Measurements from ENCODE around the gene ARHGAP24.

Gene ARHGAP24

DNA sequence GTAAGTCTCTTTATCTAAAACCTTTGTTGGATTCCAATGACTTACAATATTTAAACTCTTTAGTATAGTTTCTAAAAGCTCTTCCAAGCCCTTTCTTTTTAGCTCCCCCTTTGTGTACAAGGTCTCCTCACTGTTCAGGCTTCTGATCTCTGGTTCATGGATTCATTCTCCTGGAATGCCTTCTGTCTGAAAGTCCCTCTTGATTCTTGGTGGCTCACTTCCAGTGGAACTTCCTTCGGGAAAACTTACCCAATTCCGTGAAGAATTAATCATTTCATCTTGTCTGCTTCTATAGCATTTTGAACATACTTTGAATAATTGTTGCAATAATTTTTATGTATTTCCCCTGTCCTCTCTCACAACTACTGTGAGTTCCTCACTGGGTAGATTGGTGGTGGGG lies 3.6 kb downstream of the ARHGAP24 start:
- H3K4me2 ChIP-seq (ENCODE audit: low read depth, low read length) = no peak overlapping the region
- H3K4me3 ChIP-seq (ENCODE audit: low read length) = no peak overlapping the region
- H3K27me3 ChIP-seq (replicated peaks; ENCODE audit: insufficient read depth, low read length) = no peaks in the 10 kb centered on the region
- H3F3A ChIP-seq (ENCODE audit: insufficient read depth, low read length) = peaks cover 10% of the 10 kb centered on the region; the same call in 1 of the 2 replicates
- H3K79me2 ChIP-seq (ENCODE audit: low read length) = no peaks in the 10 kb centered on the region
- no peak overlapping the region for H3K27ac ChIP-seq (ENCODE audit: low read length)
- H3K4me1 ChIP-seq (ENCODE audit: low read length) = no peaks in the 10 kb centered on the region
- DNase-seq = no peak
- H2AFZ ChIP-seq (ENCODE audit: low read length) = no peak overlapping the region
- no peaks in the 10 kb centered on the region for H3K9me2 ChIP-seq (replicated peaks; ENCODE audit: insufficient read depth, low read length)
- no peaks in the 10 kb centered on the region for H3K9me3 ChIP-seq (replicated peaks; ENCODE audit: insufficient read depth, low read length)
- TF ChIP-seq EZH2phosphoT487 (IDR thresholded peaks at IDR 0.05; ENCODE audit: low read length) (no peak), EZH2 (optimal IDR thresholded peaks at IDR 0.05; ENCODE audit: low read depth, low read length) (no peak)
- TF ChIP-seq, protein P1, sequence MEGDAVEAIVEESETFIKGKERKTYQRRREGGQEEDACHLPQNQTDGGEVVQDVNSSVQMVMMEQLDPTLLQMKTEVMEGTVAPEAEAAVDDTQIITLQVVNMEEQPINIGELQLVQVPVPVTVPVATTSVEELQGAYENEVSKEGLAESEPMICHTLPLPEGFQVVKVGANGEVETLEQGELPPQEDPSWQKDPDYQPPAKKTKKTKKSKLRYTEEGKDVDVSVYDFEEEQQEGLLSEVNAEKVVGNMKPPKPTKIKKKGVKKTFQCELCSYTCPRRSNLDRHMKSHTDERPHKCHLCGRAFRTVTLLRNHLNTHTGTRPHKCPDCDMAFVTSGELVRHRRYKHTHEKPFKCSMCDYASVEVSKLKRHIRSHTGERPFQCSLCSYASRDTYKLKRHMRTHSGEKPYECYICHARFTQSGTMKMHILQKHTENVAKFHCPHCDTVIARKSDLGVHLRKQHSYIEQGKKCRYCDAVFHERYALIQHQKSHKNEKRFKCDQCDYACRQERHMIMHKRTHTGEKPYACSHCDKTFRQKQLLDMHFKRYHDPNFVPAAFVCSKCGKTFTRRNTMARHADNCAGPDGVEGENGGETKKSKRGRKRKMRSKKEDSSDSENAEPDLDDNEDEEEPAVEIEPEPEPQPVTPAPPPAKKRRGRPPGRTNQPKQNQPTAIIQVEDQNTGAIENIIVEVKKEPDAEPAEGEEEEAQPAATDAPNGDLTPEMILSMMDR (IDR thresholded peaks at IDR 0.05; ENCODE audit: low read length) = no peak
- no peak overlapping the region for H3K9ac ChIP-seq (ENCODE audit: low read length)
- no peaks in the 10 kb centered on the region for H3K36me3 ChIP-seq (replicated peaks; ENCODE audit: insufficient read depth, low read length)
- H4K20me1 ChIP-seq (ENCODE audit: insufficient read depth, low read length) = no peaks in the 10 kb centered on the region

DNA sequence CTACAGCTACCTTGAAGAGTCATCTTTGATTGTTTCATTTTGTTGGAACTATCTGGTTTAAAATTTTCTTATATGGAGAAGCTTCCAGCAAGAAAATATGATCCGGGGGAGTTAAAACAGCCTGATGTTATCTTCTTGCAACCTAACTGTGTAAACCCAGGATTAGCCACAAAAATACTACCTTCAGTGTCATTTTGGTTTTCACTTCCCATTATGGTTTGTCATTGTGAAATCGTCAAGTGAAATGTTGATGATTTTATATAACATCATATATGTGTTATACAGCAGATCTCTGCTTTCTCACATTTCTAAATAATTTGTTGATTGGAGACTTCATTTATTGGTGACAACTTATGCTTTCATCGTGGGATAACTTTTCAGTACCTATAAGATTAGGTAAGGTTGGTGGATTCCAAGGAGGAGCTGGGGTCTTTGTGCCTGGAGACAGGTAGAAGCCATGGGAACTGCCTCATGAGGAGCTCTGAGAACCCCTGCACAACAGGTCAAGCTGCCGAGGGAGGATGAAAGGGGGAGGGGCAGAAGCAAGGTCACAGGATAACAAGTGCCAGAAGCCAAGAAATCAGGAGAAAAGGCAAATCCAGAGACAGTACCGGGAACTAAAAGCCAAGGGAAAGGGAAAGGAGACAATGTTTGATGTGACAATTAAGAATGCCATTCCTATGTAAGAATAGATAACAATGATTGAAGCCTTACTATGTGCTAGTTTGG lies 7.2 kb downstream of the ARHGAP24 start:
- Histone ChIP-seq H3K4me3 (ENCODE audit: low read length) (no peak overlapping the region), H3K9me3 (replicated peaks; ENCODE audit: insufficient read depth, low read length) (no peaks in the 10 kb centered on the region), H3K36me3 (replicated peaks; ENCODE audit: insufficient read depth, low read length) (no peaks in the 10 kb centered on the region), H2AFZ (ENCODE audit: low read length) (no peak overlapping the region), H3K27ac (ENCODE audit: low read length) (no peak overlapping the region), H4K20me1 (ENCODE audit: insufficient read depth, low read length) (no peaks in the 10 kb centered on the region), H3K79me2 (ENCODE audit: low read length) (no peaks in the 10 kb centered on the region), H3F3A (ENCODE audit: insufficient read depth, low read length) (no peaks in the 10 kb centered on the region), H3K27me3 (replicated peaks; ENCODE audit: insufficient read depth, low read length) (no peaks in the 10 kb centered on the region), H3K4me1 (ENCODE audit: low read length) (no peaks in the 10 kb centered on the region), H3K9me2 (replicated peaks; ENCODE audit: insufficient read depth, low read length) (no peaks in the 10 kb centered on the region), H3K4me2 (ENCODE audit: low read depth, low read length) (no peak overlapping the region), H3K9ac (ENCODE audit: low read length) (no peak overlapping the region)
- DNase-seq = no peak
- TF ChIP-seq EZH2 (optimal IDR thresholded peaks at IDR 0.05; ENCODE audit: low read depth, low read length) (no peak), EZH2phosphoT487 (IDR thresholded peaks at IDR 0.05; ENCODE audit: low read length) (no peak)
- TF ChIP-seq, protein P1 (IDR thresholded peaks at IDR 0.05; ENCODE audit: low read length) = no peak

DNA sequence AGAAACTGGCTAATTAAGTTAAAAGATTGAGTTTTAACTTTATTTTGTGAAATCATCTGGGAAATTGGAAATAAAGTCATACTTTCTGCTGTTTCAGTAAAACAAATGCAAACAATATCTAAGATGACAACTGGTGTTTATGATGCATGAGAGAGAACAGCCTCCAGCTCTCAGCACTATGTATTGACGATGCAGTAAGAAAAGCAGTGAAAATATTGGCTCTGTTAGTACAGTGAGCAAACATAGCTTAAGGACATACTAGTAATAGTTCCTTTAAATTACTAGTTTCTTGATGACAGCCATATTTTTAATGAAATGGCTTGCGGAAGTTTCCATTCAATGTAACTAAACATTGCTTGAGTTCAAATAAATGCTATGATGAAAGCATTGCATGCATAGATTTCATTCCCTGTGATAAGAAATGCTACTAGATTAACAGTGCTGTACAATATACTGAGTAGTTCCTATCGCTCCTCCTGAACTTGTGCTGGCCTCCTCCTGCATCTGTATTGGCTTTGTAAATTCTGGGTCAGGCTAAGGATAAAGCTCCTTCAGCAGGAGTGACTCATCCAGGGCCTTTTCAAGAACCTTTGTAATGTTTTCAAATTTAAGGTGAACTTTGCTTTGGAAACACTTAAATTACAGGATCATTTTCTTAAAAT lies 11.6 kb downstream of the ARHGAP24 start:
- no peaks in the 10 kb centered on the region for H3K79me2 ChIP-seq (ENCODE audit: low read length)
- no peak overlapping the region for H2AFZ ChIP-seq (ENCODE audit: low read length)
- no peaks in the 10 kb centered on the region for H4K20me1 ChIP-seq (ENCODE audit: insufficient read depth, low read length)
- H3K27ac ChIP-seq (ENCODE audit: low read length) = no peak overlapping the region
- H3K9me3 ChIP-seq (replicated peaks; ENCODE audit: insufficient read depth, low read length) = no peaks in the 10 kb centered on the region
- no peaks in the 10 kb centered on the region for H3K27me3 ChIP-seq (replicated peaks; ENCODE audit: insufficient read depth, low read length)
- DNase-seq = no peak
- H3K36me3 ChIP-seq (replicated peaks; ENCODE audit: insufficient read depth, low read length) = no peaks in the 10 kb centered on the region
- H3K4me1 ChIP-seq (ENCODE audit: low read length) = no peaks in the 10 kb centered on the region
- H3K9me2 ChIP-seq (replicated peaks; ENCODE audit: insufficient read depth, low read length) = no peaks in the 10 kb centered on the region
- 0 out of 2 replicates have a peak, but pooled peaks cover 2% of the 10 kb centered on the region for H3F3A ChIP-seq (ENCODE audit: insufficient read depth, low read length)
- no peak overlapping the region for H3K4me3 ChIP-seq (ENCODE audit: low read length)
- TF ChIP-seq EZH2 (optimal IDR thresholded peaks at IDR 0.05; ENCODE audit: low read depth, low read length) (no peak), EZH2phosphoT487 (IDR thresholded peaks at IDR 0.05; ENCODE audit: low read length) (no peak)
- TF ChIP-seq, protein P1 (IDR thresholded peaks at IDR 0.05; ENCODE audit: low read length) = no peak
- no peak overlapping the region for H3K4me2 ChIP-seq (ENCODE audit: low read depth, low read length)
- no peak overlapping the region for H3K9ac ChIP-seq (ENCODE audit: low read length)

All from MM.1S (cell line).